T-helper 17 cell (primary cell): ENCODE measurements around the gene OR51D1. TPM values are rescaled to one million over a fixed set of nuclear protein-coding genes. Genes with fewer than 3 reads are reported as not detected.

Source experiments
- ATAC-seq: fragments of 150-1000 bp; cut with Tn5 transposase; 2 replicates; pipeline ENCODE4 v1.10.0; 2021; ENCODE audit warnings: mild to moderate bottlenecking, moderate library complexity
- DNase-seq, 3 donors: peaks; one replicate each; pipeline versions ENCODE4 v3.0.0 to v3.0.0-alpha.2; 2020 to 2021
- H3K9me3 ChIP-seq: one replicate; pipeline ENCODE4 v1.7.0; 2013; ENCODE audit warnings: low read length, mild to moderate bottlenecking; ENCODE audit not compliant: control insufficient read depth, poor library complexity, severe bottlenecking
- H3K27ac Mint-ChIP-seq: one replicate; pipeline ENCODE4 v1.8.0; 2022; ENCODE audit warnings: mild to moderate bottlenecking, moderate library complexity, mixed read lengths
- H3K27me3 Mint-ChIP-seq: one replicate; pipeline ENCODE4 v1.8.0; 2022; ENCODE audit warnings: mixed read lengths
- H3K36me3 Mint-ChIP-seq: one replicate; pipeline ENCODE4 v1.8.0; 2022; ENCODE audit warnings: low read depth, mixed read lengths
- H3K4me1 Mint-ChIP-seq: one replicate; pipeline ENCODE4 v1.8.0; 2022; ENCODE audit warnings: mild to moderate bottlenecking, mixed read lengths
- H3K4me3 Mint-ChIP-seq: one replicate; pipeline ENCODE4 v1.8.0; 2022; ENCODE audit warnings: mild to moderate bottlenecking, moderate library complexity, mixed read lengths
- total RNA-seq, 4 donors: library from RNA in 2 of 4; stranded (reverse) in 2 of 4; gene quantifications; one replicate each; pipeline ENCODE4 v1.2.3 and lab custom pipeline; 2022 to 2026

The OR51D1 gene
- total RNA-seq, 2 donors from 2014 or later, result not detected

DNA sequence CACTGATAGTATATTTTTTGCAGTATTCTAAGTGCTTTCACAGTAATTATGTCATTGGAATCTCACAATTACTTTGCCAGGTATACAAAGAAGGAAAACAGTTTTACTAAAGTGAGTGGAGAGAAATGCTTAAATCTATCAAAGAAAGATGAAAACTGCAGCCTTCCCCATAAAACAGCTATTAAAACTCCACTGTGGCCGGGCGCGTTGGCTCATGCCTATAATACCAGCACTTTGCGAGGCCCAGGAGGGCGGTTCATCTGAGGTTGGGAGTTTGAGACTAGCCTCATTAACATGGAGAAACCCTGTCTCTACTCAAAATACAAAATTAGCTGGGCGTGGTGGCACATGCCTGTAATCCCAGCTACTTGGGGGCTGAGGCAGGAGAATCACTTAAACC lies 25.6 kb downstream of the OR51D1 start:
- no peak overlapping the region for H3K27ac Mint-ChIP-seq
- H3K9me3 ChIP-seq, result no peaks in the 10 kb centered on the region
- H3K27me3 Mint-ChIP-seq, result peaks cover 33% of the 10 kb centered on the region
- H3K4me3 Mint-ChIP-seq, result no peak overlapping the region
- ATAC-seq (no peak), DNase-seq (no peak)
- H3K36me3 Mint-ChIP-seq, result no peaks in the 10 kb centered on the region
- no peaks in the 10 kb centered on the region for H3K4me1 Mint-ChIP-seq

DNA sequence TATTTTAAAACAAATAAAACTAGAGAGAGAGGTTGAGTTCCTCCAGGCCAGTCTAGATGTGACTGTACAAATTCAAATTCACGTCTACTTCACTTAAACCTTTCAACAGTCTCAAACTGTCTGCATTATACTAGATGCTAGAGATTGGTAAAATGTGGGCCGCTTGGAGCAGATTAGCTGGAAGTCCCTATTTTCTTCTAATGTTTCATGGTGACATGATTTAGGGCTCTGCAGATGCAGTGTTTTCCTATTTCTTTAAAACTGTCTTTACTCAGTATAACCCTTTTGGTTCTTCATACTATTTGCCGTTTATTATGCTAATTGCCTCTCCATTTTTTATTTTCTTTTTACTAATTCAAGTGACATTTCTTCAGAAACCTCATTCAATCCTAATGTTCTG lies 26.9 kb downstream of the OR51D1 start:
- Mint-ChIP-seq H3K36me3 (no peaks in the 10 kb centered on the region), H3K4me3 (no peak overlapping the region), H3K4me1 (no peaks in the 10 kb centered on the region), H3K27ac (no peak overlapping the region), H3K27me3 (peaks cover 34% of the 10 kb centered on the region)
- no peak for ATAC-seq
- DNase-seq, result no peak
- no peaks in the 10 kb centered on the region for H3K9me3 ChIP-seq

DNA sequence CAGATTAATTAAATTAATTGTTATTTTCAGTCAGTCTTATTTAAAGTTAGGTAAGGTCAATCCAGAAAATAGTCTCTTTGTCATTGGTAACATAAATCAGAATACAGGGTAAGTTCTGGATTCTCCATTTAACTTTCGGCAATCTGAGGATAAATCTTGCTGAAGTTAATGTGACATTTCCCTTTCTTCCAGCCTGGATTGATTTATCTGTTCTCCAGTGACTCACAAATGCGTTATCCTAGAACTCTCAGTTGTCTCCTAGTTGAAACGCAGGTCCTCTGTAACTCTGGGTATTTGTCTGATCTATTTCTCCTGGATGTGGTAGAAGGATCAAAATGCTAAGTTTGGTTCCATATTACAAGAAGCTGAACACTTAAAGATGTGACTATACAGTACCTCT lies 27.5 kb downstream of the OR51D1 start:
- no peaks in the 10 kb centered on the region for H3K9me3 ChIP-seq
- Mint-ChIP-seq H3K27me3 (peaks cover 39% of the 10 kb centered on the region), H3K27ac (no peak overlapping the region), H3K36me3 (no peaks in the 10 kb centered on the region), H3K4me3 (no peak overlapping the region), H3K4me1 (no peaks in the 10 kb centered on the region)
- DNase-seq, result no peak
- no peak for ATAC-seq

DNA sequence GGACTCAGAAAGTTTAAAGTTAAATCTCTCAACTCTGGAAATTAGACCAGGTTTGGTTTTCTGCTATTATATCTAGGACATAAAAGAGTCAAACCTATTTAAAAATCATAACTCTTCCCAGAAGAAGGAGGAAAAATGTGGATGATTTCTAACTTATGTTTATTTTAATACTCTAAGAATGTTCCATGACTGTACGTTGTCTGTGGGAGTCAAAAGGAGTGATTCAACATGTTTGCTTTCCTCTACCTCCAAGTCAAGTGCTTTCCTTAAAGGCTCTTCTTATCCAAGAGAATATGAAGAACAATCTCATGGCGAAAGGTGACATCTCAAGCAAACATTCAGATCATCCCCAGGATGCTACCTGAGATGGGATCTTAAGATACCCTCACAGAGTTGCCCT lies 28.1 kb downstream of the OR51D1 start:
- no peak for DNase-seq
- Mint-ChIP-seq H3K27ac (no peak overlapping the region), H3K36me3 (no peaks in the 10 kb centered on the region), H3K4me1 (no peaks in the 10 kb centered on the region), H3K27me3 (peaks cover 35% of the 10 kb centered on the region), H3K4me3 (no peak overlapping the region)
- ATAC-seq, result no peak
- H3K9me3 ChIP-seq, result no peaks in the 10 kb centered on the region

DNA sequence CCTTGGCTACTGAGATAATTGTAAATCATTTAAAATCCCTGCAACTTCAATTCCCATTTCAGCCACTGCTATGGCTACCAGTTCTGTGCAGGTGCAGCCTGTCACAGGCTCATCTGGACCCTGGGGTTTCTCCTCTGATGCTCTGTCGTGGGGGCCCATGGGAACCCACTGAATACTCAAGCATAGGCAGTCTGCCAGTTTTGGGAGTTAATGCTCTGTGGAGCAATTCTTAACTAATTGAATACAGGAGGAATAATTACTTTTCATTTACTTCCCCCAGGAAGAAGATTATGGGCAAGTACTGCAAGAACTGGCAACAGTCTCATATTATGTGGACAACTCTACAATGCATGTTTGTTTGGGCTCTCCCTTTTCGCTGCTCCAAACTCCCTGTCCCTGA lies 34.5 kb downstream of the OR51D1 start:
- no peaks in the 10 kb centered on the region for H3K9me3 ChIP-seq
- DNase-seq, result no peak
- H3K4me3 Mint-ChIP-seq, result no peak overlapping the region
- peaks cover 4% of the 10 kb centered on the region for H3K4me1 Mint-ChIP-seq
- peaks cover 61% of the 10 kb centered on the region for H3K27me3 Mint-ChIP-seq
- no peaks in the 10 kb centered on the region for H3K36me3 Mint-ChIP-seq
- no peak overlapping the region for H3K27ac Mint-ChIP-seq
- ATAC-seq, result no peak

DNA sequence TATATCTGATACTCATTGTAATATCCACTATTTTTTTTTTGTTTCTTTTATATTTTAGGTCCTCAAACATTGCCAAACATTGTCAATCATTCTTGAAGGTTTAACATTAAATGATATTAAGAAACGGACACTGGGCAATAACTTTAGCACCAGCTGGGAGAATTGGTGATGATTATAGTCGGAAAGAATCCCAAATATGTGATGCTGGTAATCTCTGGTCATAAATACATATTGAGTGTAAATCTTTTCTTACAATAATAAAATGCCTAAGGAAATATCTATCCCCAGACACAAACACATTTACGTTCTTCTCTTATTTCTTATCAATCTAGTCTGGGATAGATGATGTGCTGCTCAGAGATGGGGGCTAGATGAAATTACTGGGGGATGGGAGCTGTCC lies 35.2 kb downstream of the OR51D1 start:
- Mint-ChIP-seq H3K4me3 (no peak overlapping the region), H3K27me3 (peaks cover 62% of the 10 kb centered on the region), H3K4me1 (peaks cover 4% of the 10 kb centered on the region), H3K36me3 (no peaks in the 10 kb centered on the region), H3K27ac (no peak overlapping the region)
- DNase-seq (no peak), ATAC-seq (no peak)
- no peaks in the 10 kb centered on the region for H3K9me3 ChIP-seq

DNA sequence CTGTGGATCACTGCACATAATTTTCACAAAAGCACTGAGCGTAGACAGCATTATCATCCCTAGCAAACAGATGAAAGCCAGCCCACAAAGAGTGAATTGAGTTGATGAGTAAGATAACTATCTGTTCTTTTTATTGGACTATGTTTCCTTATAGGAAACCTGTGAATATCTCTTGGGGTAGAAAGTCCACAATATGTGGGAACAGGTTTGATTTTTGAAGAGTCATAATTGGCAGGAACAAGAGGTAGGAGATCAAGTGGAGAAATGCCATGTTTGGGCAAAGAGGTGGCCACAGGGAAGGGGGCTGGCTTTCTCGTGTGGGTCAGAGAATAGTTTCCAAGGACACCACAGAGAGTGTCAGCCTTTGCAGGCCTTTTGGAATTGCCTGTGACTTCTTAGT lies 36.5 kb downstream of the OR51D1 start:
- Mint-ChIP-seq H3K4me1 (peaks cover 4% of the 10 kb centered on the region), H3K27ac (no peak overlapping the region), H3K27me3 (peaks cover 62% of the 10 kb centered on the region), H3K4me3 (no peak overlapping the region), H3K36me3 (no peaks in the 10 kb centered on the region)
- DNase-seq (no peak), ATAC-seq (no peak)
- H3K9me3 ChIP-seq, result no peaks in the 10 kb centered on the region

DNA sequence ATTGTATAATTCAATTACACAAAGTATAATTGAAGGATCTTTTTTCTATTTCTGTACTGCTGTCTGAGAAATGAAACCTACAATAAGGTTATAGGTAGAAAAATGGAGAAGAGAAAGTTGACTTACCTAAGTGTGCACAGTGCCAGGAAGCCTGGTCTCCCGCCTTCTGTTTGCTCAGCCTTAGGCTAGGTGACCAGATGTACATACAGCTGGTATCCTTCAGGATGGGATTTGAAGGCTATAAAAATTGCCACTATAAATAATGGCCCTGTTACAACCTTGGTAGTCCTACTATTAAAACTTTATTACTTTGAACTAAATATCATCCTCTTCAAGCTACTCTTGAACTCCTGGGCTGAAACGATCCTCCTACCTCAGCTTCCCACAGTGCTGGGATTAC lies 40.7 kb downstream of the OR51D1 start:
- Mint-ChIP-seq H3K36me3 (no peaks in the 10 kb centered on the region), H3K27me3 (peaks cover 42% of the 10 kb centered on the region), H3K27ac (no peak overlapping the region), H3K4me1 (peaks cover 4% of the 10 kb centered on the region), H3K4me3 (no peak overlapping the region)
- H3K9me3 ChIP-seq, result no peaks in the 10 kb centered on the region
- DNase-seq (no peak), ATAC-seq (no peak)

DNA sequence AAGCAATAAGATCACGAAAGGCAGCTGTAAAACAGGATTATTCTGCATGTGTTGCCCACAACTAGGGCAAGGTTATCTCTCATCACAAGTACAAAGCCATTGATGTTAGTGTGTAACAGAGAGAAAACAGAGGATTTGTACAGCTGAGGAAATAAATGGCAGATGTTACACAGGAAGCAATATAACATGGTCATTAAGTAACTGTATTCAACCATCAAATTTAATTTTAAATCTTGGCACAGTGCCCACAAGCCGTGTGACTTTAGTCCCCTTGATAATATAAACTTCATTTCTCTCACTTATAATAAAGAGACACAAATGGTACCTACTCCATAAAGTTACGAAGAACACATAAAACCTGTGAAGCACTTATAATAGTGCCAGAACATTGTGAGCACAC lies 43.1 kb downstream of the OR51D1 start:
- Mint-ChIP-seq H3K36me3 (no peaks in the 10 kb centered on the region), H3K27me3 (peaks cover 31% of the 10 kb centered on the region), H3K4me1 (no peaks in the 10 kb centered on the region), H3K4me3 (no peak overlapping the region), H3K27ac (no peak overlapping the region)
- H3K9me3 ChIP-seq, result no peaks in the 10 kb centered on the region
- DNase-seq (no peak), ATAC-seq (no peak)

DNA sequence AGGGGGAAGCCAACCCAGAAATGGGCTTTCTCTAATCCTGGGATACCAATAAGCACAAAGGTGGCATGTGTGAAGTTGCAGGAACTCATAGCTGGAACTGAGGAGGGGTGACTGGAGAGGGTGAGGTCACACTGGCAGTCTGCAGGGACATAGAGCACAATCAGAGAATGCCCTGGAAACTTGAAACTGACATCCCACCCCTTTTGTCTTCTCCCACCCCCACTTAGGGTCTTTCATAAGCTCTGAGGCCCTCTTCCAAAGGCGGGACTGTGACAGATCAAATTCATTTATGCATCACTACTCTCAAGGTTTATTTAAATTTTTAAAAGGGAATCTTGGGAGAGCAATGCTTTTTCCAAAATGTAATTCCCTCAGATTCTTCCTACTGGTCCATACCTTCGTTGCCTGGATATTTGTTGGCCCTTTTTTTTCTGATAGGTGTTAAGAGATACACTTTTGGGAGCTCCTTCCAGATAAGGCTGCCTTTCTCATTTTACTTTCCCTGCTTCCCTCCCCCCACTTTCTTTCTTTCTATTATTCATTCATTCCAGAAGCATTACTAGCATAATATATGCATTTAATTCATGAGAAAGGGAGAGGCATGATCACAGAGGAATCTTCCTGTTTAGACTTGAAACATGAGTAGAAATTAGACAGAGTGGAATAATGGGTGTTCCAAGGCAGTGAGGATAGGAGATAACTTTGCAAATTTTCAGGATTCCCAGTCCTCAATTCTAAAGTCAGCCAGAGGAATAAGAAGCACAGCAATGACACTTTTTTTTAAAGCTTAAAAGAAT lies 45.5 kb downstream of the OR51D1 start:
- Mint-ChIP-seq H3K4me3 (no peak overlapping the region), H3K27ac (no peak overlapping the region), H3K27me3 (peaks cover 16% of the 10 kb centered on the region), H3K36me3 (no peaks in the 10 kb centered on the region), H3K4me1 (no peaks in the 10 kb centered on the region)
- no peak for ATAC-seq
- no peaks in the 10 kb centered on the region for H3K9me3 ChIP-seq
- DNase-seq, result no peak

DNA sequence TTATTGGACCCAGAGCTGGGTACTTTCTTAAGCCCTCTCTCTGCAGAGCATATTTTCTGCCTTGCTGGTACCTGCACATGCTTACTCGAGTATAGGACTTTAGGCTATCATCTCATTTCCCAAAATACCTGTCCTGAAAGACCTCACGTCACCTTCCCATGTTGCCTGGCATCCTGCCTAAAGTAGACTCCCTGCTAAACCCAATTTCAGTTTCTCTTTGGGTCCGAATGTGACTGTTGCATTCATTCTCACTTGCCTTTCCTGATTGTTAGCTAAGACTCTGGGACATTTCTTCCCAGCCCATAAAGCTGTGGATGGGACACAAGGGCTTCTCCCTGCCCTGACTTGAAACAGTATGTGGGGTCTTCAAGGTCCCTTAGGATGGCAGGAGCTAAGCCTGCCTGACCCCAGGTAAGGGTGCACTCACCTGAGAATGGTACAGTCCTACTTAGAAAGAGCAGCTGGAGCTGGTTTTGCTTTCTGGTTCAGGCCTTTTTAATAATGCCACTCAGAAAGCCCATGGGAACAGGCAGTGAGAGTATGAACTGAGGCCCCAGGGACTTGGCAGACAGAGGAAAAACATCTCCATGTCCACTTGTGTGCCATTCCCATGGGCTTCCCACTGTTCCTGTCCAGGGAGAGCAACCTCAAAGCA lies 47.5 kb downstream of the OR51D1 start:
- H3K36me3 Mint-ChIP-seq, result no peaks in the 10 kb centered on the region
- H3K27ac Mint-ChIP-seq, result no peak overlapping the region
- no peak overlapping the region for H3K4me3 Mint-ChIP-seq
- DNase-seq (no peak), ATAC-seq (no peak)
- no peaks in the 10 kb centered on the region for H3K9me3 ChIP-seq
- no peaks in the 10 kb centered on the region for H3K4me1 Mint-ChIP-seq
- H3K27me3 Mint-ChIP-seq, result peaks cover 16% of the 10 kb centered on the region
